ENCODE measurements around the gene MOCS1.
"Not testable (repeated sequence)": the region's sequence is repeated elsewhere in the genome, so short reads cannot be mapped to it uniquely, and the experiment has no call there.

Gene MOCS1

DNA sequence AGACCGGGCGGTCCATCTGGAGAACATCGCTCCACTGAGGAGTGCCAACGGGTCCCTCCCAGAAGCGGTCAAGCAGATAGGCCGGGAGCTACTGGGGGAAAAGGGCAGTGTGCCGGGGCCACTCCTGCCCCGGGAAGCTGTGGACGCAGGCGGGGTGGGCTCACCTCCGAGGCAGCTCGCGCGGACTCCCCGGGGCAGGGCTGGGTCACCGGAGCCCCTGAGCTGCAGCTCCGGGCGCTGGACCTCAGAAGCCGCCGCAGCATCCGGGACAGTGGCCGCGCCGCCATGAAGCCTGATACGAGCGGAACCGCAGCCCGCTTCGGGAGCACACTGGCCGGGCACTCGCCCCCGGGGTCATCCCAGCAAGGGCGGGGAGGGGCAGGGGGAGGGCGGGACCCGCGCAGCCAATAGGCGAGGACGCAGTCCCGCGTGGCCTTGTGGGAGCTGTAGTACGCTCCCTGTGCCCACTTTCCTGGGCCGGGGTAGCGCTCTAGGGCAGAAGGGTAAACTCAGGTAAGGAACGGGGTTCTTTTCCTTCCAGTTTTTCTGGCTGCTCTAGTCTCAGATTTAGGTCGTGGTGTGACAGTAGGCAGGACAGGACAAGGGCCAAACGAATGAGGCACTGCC lies at the start of gene MOCS1:
Gene MOCS1 (minus strand): TSS at position 332 of the 627 bp plus-strand sequence. CDS start 45 bp downstream, at position 287.
- DNase-seq (ENCODE audit: low spot score), result peak; percentile 17

DNA sequence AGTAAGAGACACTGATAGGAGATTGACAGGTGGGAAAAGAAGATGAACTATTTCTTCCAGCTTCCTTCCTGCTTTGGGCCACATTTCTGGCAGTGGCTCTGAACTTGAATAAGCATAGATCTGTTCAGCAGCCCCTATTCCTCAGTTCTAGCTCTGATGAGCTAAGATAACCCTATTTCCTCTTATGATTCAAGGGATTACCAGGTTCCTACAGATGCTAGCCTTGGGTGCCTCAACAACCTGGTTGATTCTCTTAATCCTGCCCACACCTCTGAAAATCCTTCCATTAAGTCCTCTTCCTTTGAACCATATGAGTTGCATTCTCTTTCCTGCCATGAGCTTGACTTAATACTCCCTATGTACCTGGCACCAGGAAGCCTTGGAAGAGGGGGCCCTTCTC lies 49.8 kb upstream of the MOCS1 start:
- no peak for DNase-seq (ENCODE audit: low spot score)

DNA sequence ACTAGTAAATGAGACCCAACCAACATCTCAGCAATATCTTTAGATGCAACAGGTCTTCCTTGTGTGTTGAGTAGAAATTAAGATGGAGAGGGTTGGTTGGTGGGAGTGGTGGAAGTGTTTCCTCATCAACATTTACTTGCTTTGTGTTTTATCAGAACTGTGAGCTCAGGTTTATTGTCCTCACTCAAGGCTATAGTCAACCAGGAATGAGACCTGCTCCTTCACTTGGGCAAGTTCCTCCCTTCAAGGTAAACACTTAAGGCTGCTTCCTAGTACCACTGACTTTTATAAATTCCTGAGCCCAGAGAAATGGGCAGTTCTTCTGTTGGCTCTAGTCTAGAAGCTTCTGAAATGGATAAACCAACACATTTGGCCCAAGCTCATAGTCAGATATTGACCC lies 48.9 kb upstream of the MOCS1 start:
- DNase-seq (ENCODE audit: low spot score), result no peak

- DNase-seq (ENCODE audit: low spot score), result no peak
Measured at GRCh38 chr6:39982720-39983119, 48.5 kb upstream of the MOCS1 start.

GRCh38 chr6:39980839-39981580 lies 46.7 kb upstream of the MOCS1 start:
- peak; percentile 11 for DNase-seq (ENCODE audit: low spot score)

- DNase-seq (ENCODE audit: low spot score), result no peak
Measured at GRCh38 chr6:39979461-39980328, 45.4 kb upstream of the MOCS1 start.

GRCh38 chr6:39978240-39978639 lies 44.0 kb upstream of the MOCS1 start:
- no peak for DNase-seq (ENCODE audit: low spot score)

GRCh38 chr6:39973661-39974060 lies 39.4 kb upstream of the MOCS1 start:
- no peak for DNase-seq (ENCODE audit: low spot score)

DNA sequence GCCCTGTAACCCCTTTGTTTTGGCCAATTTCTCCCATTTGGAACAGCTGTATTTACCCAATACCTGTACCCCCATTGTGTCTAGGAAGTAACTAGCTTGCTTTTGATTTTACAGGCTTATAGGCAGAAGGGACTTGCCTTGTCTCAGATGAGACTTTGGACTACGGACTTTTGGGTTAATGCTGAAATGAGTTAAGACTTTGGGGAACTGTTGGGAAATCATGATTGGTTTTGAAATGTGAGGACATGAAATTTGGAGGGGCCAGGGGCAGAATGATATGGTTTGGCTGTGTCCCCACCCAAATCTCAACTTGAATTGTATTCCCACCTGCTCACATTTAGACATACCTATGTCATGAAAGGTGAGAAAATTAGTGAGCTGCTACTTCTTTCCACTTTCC lies 38.5 kb upstream of the MOCS1 start:
- not testable (repeated sequence) for DNase-seq (ENCODE audit: low spot score)

- not testable (repeated sequence) for DNase-seq (ENCODE audit: low spot score)
Measured at GRCh38 chr6:39971131-39971530, 36.9 kb upstream of the MOCS1 start.

DNA sequence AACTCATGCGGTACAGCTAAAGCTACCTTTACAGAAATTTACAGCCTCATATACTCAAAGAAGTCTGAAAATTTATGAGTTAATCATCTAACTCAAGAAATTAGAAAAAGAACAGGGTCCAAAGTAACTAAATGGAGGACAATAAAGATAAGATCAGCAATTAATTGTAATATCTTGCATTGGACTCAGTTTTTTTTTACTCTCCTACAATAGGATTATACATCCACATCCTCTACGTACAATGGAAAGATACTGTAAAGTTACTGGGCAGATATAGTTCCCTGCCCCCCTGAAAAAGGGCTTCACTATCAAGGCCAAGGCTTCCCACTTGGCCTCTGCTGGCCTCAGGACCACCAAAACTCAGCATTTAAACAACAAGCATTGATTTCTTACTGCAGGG lies 31.5 kb upstream of the MOCS1 start:
- no peak for DNase-seq (ENCODE audit: low spot score)

DNA sequence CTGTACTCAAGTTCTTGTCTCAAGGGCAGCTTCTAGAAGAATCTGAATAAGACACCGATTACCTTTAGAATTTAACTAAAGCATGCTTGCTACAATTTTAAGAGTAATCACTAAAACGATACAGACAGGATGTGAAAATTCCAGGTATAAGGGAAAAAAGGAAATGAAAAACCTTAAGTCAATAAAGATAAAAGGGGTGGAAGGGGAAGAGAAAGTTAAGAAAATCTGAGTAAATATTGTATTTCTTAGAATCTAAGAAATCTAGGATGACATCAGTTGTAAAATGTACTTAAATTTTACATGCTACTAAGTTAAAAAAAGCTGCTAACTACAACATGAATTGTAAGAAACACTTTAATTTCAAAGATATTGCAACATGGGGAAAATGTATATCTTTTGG lies 30.3 kb upstream of the MOCS1 start:
- no peak for DNase-seq (ENCODE audit: low spot score)

- DNase-seq (ENCODE audit: low spot score), result no peak
Measured at GRCh38 chr6:39964094-39964493, 29.8 kb upstream of the MOCS1 start.

DNA sequence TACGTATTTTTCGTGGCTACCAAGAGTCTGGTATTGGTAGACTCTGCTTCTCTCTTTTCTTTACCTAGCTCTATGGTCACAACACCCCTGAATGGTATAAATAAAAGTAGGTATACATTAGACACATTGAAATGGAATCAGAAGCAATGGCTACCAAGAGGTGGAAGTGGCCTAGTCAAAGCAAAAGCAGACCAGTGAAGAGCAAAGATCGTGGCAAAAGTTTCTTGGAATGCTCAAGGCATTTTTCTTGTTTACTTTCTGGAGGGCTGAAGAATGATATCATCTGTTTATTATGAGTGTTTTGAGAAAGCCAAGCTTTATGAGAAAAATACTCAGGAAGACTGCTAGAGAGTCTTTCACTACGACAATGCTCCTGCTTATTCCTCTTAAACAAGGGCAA lies 28.6 kb upstream of the MOCS1 start:
- no peak for DNase-seq (ENCODE audit: low spot score)

DNA sequence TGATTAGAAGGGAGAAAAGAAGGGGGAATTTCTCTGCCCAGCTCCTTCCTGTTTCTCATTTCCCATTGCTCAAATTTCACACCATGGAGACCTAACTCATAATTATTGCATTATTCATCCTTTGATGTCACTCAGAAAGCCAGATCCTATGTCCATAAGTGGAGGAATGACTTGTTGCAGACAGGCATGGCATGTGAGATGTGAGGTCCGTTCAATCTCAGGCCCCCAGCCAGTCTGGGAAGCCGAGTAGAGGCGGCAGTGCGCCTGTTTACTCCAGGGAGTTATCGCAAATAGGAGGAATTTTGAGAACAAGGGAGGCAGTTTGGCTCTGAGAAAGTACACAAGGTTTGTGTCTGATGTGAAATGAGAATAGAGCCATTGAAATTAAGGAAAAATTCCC lies 26.9 kb upstream of the MOCS1 start:
- DNase-seq (ENCODE audit: low spot score), result no peak

DNA sequence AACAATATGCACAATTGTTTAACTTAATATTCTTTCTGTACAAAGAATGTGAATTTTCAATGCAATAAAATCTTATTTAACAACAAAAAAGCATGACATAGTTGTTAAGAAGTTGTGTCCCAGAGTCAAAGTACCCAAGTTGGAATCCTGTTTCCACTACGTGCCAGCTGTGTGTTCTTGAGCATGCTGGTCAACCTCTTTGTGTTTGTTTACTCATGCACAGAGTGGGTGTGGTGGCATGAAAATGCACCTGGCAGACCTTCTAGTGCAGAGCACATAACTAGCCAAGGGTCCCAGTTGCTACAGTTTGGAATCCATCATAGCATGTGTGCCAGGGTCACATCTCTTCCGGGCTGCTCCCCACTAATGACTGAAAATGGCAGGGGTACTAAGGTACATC lies 24.7 kb upstream of the MOCS1 start:
- DNase-seq (ENCODE audit: low spot score), result no peak

DNA sequence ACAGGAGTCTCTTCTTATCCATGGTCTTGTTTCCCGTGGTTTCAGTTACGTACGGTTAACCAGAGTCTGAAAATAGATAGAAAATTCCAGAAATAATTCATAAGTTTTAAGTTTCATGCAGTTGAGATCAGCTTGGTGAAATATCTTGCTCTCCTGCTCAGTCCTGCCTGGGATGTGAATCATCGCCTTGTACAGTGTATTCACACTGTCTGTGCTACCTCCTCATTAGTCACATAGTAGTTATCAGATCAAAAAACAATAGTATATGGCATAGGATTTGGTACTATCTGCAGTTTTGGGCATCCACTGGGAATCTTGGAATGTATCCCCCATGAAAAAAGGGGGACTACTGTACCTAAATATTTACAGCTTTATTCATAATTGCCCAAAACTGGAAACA lies 22.7 kb upstream of the MOCS1 start:
- no peak for DNase-seq (ENCODE audit: low spot score)

DNA sequence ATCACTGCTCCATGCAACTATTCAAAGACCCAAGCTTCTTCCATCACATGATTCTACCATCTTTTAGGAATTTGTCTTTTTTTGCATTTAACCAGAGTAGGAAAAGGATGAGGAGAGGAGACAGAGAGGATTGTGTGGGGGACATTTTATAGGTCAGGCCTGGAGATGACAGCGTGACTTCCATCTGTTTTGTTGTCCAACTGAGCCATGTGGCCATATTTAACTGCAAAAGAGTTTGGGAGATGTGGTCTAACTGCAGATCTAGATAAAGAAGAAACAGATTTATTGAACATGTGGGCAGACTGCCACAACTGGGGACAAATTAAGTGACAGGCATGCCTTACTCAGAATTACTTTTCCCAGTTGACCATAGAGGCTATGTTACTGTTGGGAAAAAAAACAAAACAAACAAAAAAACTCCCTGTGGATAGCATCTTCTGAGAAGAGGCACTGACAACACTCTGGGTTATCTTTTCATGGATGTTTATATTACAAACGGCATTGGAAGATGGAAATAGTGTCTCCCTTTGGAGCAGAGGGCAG lies 18.9 kb upstream of the MOCS1 start:
- DNase-seq (ENCODE audit: low spot score), result no peak

- no peak for DNase-seq (ENCODE audit: low spot score)
Measured at GRCh38 chr6:39952167-39952566, 17.9 kb upstream of the MOCS1 start.

DNA sequence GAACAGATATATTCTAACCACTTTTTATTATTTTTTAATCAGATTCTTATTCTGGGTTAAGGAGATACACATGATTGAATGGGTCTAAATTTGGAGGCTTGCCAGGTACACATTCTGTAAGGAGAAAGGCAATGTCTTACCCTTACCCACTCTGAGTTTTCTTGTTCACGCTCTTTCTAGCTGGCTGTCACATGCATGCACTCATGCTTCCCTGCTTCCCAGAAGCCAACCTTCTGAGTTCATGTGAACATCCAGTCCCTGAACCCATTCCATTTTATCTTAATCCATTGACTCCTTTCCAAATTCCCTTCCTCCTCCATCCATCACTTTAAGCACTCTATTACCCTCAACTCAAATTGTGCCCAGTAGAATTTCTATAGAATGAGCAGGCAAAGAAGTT lies 17.5 kb upstream of the MOCS1 start:
- no peak for DNase-seq (ENCODE audit: low spot score)

- no peak for DNase-seq (ENCODE audit: low spot score)
Measured at GRCh38 chr6:39951191-39951590, 16.9 kb upstream of the MOCS1 start.

- no peak for DNase-seq (ENCODE audit: low spot score)
Measured at GRCh38 chr6:39950125-39950720, 16.0 kb upstream of the MOCS1 start.
